ENCODE results near the gene KDM6A. TPM values are rescaled to one million over a fixed set of nuclear protein-coding genes. Genes with fewer than 3 reads are reported as not detected.

Gene KDM6A
- total and polyA plus RNA-seq, 2 donors (not counting 3 experiments of a cell fraction or from before 2014, with no cell fraction given): 9.0 to 20.6 TPM

- DNase-seq (ENCODE audit: low read depth, low spot score): peak; percentile 57
- Histone ChIP-seq H3K79me2 (ENCODE audit: control insufficient read depth, insufficient read depth, low read length) (peaks cover 57% of the 10 kb centered on the region), H3K4me3 (replicated peaks in 1 of 3; ENCODE audit: insufficient read depth in 1 of 3, low read depth in 1 of 3, low read length in 3 of 3) (peak overlapping the region; percentile 71 to 96 (median 88)), H3K4me1 (ENCODE audit: control insufficient read depth, extremely low read depth, insufficient read depth, low read length) (peaks cover 6% of the 10 kb centered on the region), H3K4me2 (ENCODE audit: insufficient read depth, low read length) (peak overlapping the region; percentile 91), H2AFZ (ENCODE audit: low read depth, low read length) (no peak overlapping the region), H4K20me1 (replicated peaks; ENCODE audit: control insufficient read depth, extremely low read depth, insufficient read depth, low read length) (no peaks in the 10 kb centered on the region), H3K9ac (replicated peaks; ENCODE audit: extremely low read depth, insufficient read depth, low read length) (peak overlapping the region; percentile 94), H3K36me3 (ENCODE audit: control insufficient read depth in 2 of 2, extremely low read depth in 1 of 2, insufficient read depth in 2 of 2, low read length in 2 of 2) (no peaks in the 10 kb centered on the region), H3K27me3 (ENCODE audit: control insufficient read depth in 2 of 2, insufficient read depth in 2 of 2, low read length in 2 of 2) (no peaks in the 10 kb centered on the region), H3K9me1 (replicated peaks; ENCODE audit: control insufficient read depth, extremely low read depth, insufficient read depth, low read length) (no peaks in the 10 kb centered on the region), H3K9me3 (replicated peaks; ENCODE audit: control insufficient read depth, insufficient read depth, low read length) (no peaks in the 10 kb centered on the region), H3K27ac (ENCODE audit: insufficient read depth, low read depth, low read length) (peak overlapping the region; percentile 80)
- intact Hi-C loops (cut with micrococcal nuclease): loop anchor here (5.0 to 10.0 kb wide), 4 partner anchors 73 to 900 kb away; partner anchors contain the start of gene NDP
- FAIRE-seq: no peak
- ChIA-PET POLR2A (no interaction called here), CTCF (interaction anchor here (0.6 to 3.0 kb wide), 2 partner anchors 77 to 195 kb away, joined by 3 to 16 read pairs; no protein-coding TSS in a partner anchor)
- TF ChIP-seq FOS (IDR thresholded peaks at IDR 0.05; ENCODE audit: borderline replicate concordance, insufficient read depth, low read length): no peak
- TF ChIP-seq, protein P1, sequence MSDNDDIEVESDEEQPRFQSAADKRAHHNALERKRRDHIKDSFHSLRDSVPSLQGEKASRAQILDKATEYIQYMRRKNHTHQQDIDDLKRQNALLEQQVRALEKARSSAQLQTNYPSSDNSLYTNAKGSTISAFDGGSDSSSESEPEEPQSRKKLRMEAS (IDR thresholded peaks at IDR 0.05; ENCODE audit: insufficient read depth, insufficient read length): no peak
- TF ChIP-seq EZH2 (IDR thresholded peaks at IDR 0.05; ENCODE audit: borderline replicate concordance, low read depth, low read length, severe bottlenecking): no peak
- TF ChIP-seq GATA2 (IDR thresholded peaks at IDR 0.05; ENCODE audit: insufficient read depth, insufficient read length, low read depth, low read length): no peak
- no peak for TF ChIP-seq CTCF (IDR thresholded peaks at IDR 0.05; ENCODE audit: extremely low read depth in 1 of 2, insufficient read depth in 1 of 2, low read depth in 1 of 2, low read length in 2 of 2)
- no peak for TF ChIP-seq JUN (IDR thresholded peaks at IDR 0.05; ENCODE audit: borderline replicate concordance, insufficient read depth, insufficient read length, low read depth)
- TF ChIP-seq POLR2A (IDR thresholded peaks at IDR 0.05; ENCODE audit: low read depth, low read length): no peak
- no peak for TF ChIP-seq MYC (IDR thresholded peaks at IDR 0.05; ENCODE audit: low read depth, low read length)
- TF ChIP-seq POLR2AphosphoS5 (IDR thresholded peaks at IDR 0.05; ENCODE audit: insufficient read depth, low read depth, low read length): no peak
- no TSS peak for BruUV-seq (replicated peaks)
- dilution Hi-C loops (cut with MboI; ENCODE audit: extremely low pct_ligation_motif_present, low sequenced_read_pairs): no loop called here
Observed at GRCh38 chrX:44874420-44875184, 1.6 kb downstream of the KDM6A start.
